H1 (cell line): Measurements from ENCODE around the gene HOXB6. TPM values are rescaled to one million over a fixed set of nuclear protein-coding genes. Genes with fewer than 3 reads are reported as not detected.

Experiments used
- CTCF ChIA-PET: fragments of 300-600 bp; sonication (Branson Sonifier 250); formaldehyde crosslinking; loops from one replicate; lab custom pipeline; 2021; ENCODE audit not compliant: partially characterized antibody; lab: Charles Lee
- POLR2A ChIA-PET: fragments of 300-600 bp; sonication (Branson Sonifier 250); formaldehyde crosslinking; loops from one replicate; lab custom pipeline; 2021; ENCODE audit warnings: inconsistent platforms; ENCODE audit not compliant: partially characterized antibody; lab: Charles Lee
- DNase-seq, 2 experiments: peaks; one replicate each; pipeline versions ENCODE4 v3.0.0 to v3.0.0-alpha.2; 2010 to 2022; ENCODE audit warnings: low spot score in 2 of 2, low read depth in 1 of 2, mixed read lengths in 1 of 2
- FAIRE-seq: peaks from 2 replicates; lab custom pipeline; 2011; peaks lifted over from hg19 to GRCh38; lab: Jason Lieb, UNC
- H2AFZ ChIP-seq: 2 replicates; pipeline ENCODE4 v1.8.1; 2012; ENCODE audit warnings: low read length, inconsistent platforms
- H2AK5ac ChIP-seq: 2 replicates; pipeline ENCODE4 v1.6.1; 2013; ENCODE audit warnings: low read depth, low read length
- H2BK120ac ChIP-seq: replicated peaks from 2 replicates; pipeline ENCODE3; 2013; ENCODE audit warnings: low read depth, low read length, inconsistent platforms
- H2BK12ac ChIP-seq: 2 replicates; pipeline ENCODE4 v1.6.1; 2013; ENCODE audit warnings: low read depth, low read length
- H2BK15ac ChIP-seq: 2 replicates; pipeline ENCODE4 v1.6.1; 2013; ENCODE audit warnings: low read length
- H2BK20ac ChIP-seq: 2 replicates; pipeline ENCODE4 v1.6.1; 2013; ENCODE audit warnings: low read length
- H2BK5ac ChIP-seq: 2 replicates; pipeline ENCODE4 v1.6.1; 2013; ENCODE audit warnings: low read depth, low read length
- H3K14ac ChIP-seq: 2 replicates; pipeline ENCODE4 v1.6.1; 2013; ENCODE audit warnings: inconsistent platforms; ENCODE audit not compliant: insufficient read length
- H3K18ac ChIP-seq: 2 replicates; pipeline ENCODE4 v1.6.1; 2013; ENCODE audit warnings: low read length; ENCODE audit errors: extremely low read depth
- H3K23ac ChIP-seq: 2 replicates; pipeline ENCODE4 v1.6.1; 2013; ENCODE audit warnings: inconsistent platforms; ENCODE audit not compliant: insufficient read length
- H3K23me2 ChIP-seq: 2 replicates; pipeline ENCODE4 v1.6.1; 2013; ENCODE audit warnings: low read depth, low read length
- H3K27ac ChIP-seq: 2 replicates; pipeline ENCODE4 v1.6.1; 2011; ENCODE audit warnings: low read depth, low read length, inconsistent platforms
- H3K27me3 ChIP-seq, 4 experiments: replicated peaks in 1 of 4; 1 replicate in 1 of 4; 2 replicates in 3 of 4; pipeline versions ENCODE4 v1.6.1 to v1.8.1; 2011 to 2013; ENCODE audit warnings: low read length in 3 of 4, mild to moderate bottlenecking in 3 of 4, inconsistent platforms in 2 of 4, mixed read lengths in 2 of 4, moderate library complexity in 1 of 4; ENCODE audit not compliant: control insufficient read depth in 3 of 4, insufficient read depth in 3 of 4; ENCODE audit errors: extremely low read depth in 1 of 4
- H3K36me3 ChIP-seq, 4 experiments: 2 replicates each; pipeline versions ENCODE4 v1.6.1 to v1.8.1; 2011 to 2013; ENCODE audit warnings: mild to moderate bottlenecking in 4 of 4, low read length in 3 of 4, moderate library complexity in 2 of 4, control low read depth in 1 of 4, inconsistent platforms in 1 of 4; ENCODE audit not compliant: insufficient read depth in 4 of 4, control insufficient read depth in 2 of 4
- H3K4ac ChIP-seq: replicated peaks from 2 replicates; pipeline ENCODE3; 2013; ENCODE audit warnings: low read length, low read depth, mixed read lengths, inconsistent platforms; ENCODE audit not compliant: insufficient read length
- H3K4me1 ChIP-seq, 4 experiments: replicated peaks in 1 of 4; 1 replicate in 1 of 4; 2 replicates in 3 of 4; pipeline versions ENCODE4 v1.6.1 to v1.8.1; 2011 to 2013; ENCODE audit warnings: low read length in 3 of 4, inconsistent platforms in 2 of 4, mixed read lengths in 1 of 4; ENCODE audit not compliant: insufficient read depth in 4 of 4, control insufficient read depth in 3 of 4
- H3K4me2 ChIP-seq, 2 experiments: 2 replicates each; pipeline versions ENCODE4 v1.6.1 to v1.8.1; 2011 to 2013; ENCODE audit warnings: low read depth in 2 of 2, low read length in 2 of 2, control low read depth in 1 of 2, inconsistent platforms in 1 of 2, mild to moderate bottlenecking in 1 of 2; ENCODE audit not compliant: insufficient read depth in 1 of 2
- H3K4me3 ChIP-seq, 4 experiments: fragments of 200-600, 300-600 bp in 1 of 4; sonication (generic), shearing (Covaris generic), sonication (Bioruptor Twin) in 1 of 4; 2 replicates each; pipeline versions ENCODE4 v1.5.1 to v1.8.1; 2011 to 2016; ENCODE audit warnings: low read length in 4 of 4, low read depth in 3 of 4, control low read depth in 2 of 4, inconsistent platforms in 2 of 4, mild to moderate bottlenecking in 2 of 4, mixed read lengths in 1 of 4, moderate library complexity in 1 of 4; ENCODE audit not compliant: insufficient read depth in 2 of 4; ENCODE audit errors: extremely low read depth in 1 of 4
- H3K56ac ChIP-seq: replicated peaks from 2 replicates; pipeline ENCODE3; 2013; ENCODE audit warnings: low read depth, mild to moderate bottlenecking, mixed read lengths, low read length, inconsistent platforms; ENCODE audit not compliant: insufficient read length
- H3K79me1 ChIP-seq: 2 replicates; pipeline ENCODE4 v1.6.1; 2013; ENCODE audit warnings: low read depth, low read length, control low read depth
- H3K79me2 ChIP-seq, 2 experiments: 2 replicates each; pipeline versions ENCODE4 v1.6.1 to v1.8.1; 2012 to 2013; ENCODE audit warnings: low read length in 2 of 2, mild to moderate bottlenecking in 2 of 2, inconsistent platforms in 1 of 2; ENCODE audit not compliant: insufficient read depth in 2 of 2, control insufficient read depth in 1 of 2
- H3K9ac ChIP-seq, 4 experiments: replicated peaks in 1 of 4; 1 replicate in 1 of 4; 2 replicates in 3 of 4; pipeline versions ENCODE4 v1.6.1 to v1.8.1; 2011 to 2013; ENCODE audit warnings: low read depth in 3 of 4, low read length in 3 of 4, control low read depth in 2 of 4, mild to moderate bottlenecking in 2 of 4, moderate library complexity in 2 of 4, inconsistent platforms in 1 of 4; ENCODE audit errors: extremely low read depth in 1 of 4
- H3K9me3 ChIP-seq, 2 experiments: 2 replicates each; pipeline versions ENCODE4 v1.6.1 to v1.8.1; 2012 to 2013; ENCODE audit warnings: mild to moderate bottlenecking in 2 of 2, moderate library complexity in 2 of 2, control low read depth in 1 of 2, inconsistent platforms in 1 of 2, low read depth in 1 of 2, low read length in 1 of 2, mixed read lengths in 1 of 2; ENCODE audit not compliant: insufficient read depth in 2 of 2
- H4K20me1 ChIP-seq, 2 experiments: replicated peaks in 1 of 2; 2 replicates each; pipeline versions ENCODE3 to v1.8.1; 2011 to 2013; ENCODE audit warnings: inconsistent platforms in 2 of 2, low read length in 2 of 2, mild to moderate bottlenecking in 1 of 2; ENCODE audit not compliant: insufficient read depth in 2 of 2, control insufficient read depth in 1 of 2
- H4K5ac ChIP-seq: 2 replicates; pipeline ENCODE4 v1.6.1; 2013; ENCODE audit warnings: low read length, low read depth, mixed read lengths, inconsistent platforms; ENCODE audit not compliant: insufficient read length
- H4K8ac ChIP-seq: 2 replicates; pipeline ENCODE4 v1.8.0; 2013; ENCODE audit warnings: mild to moderate bottlenecking, moderate library complexity, low read length, inconsistent platforms; ENCODE audit not compliant: insufficient read depth; ENCODE audit errors: extremely low read depth
- H4K91ac ChIP-seq: replicated peaks from 2 replicates; pipeline ENCODE3; 2013; ENCODE audit warnings: low read length, mixed read lengths, inconsistent platforms; ENCODE audit not compliant: insufficient read length
- BCL11A ChIP-seq, 2 experiments: IDR thresholded peaks; one replicate each; pipeline ENCODE4 v1.6.1; 2011; ENCODE audit warnings: low read depth in 2 of 2, low read length in 2 of 2, mild to moderate bottlenecking in 2 of 2
- CHD1 ChIP-seq: IDR thresholded peaks from 2 replicates; pipeline ENCODE4 v1.6.1; 2012; ENCODE audit warnings: low read depth, low read length, improper control_type of control experiment
- FOSL1 ChIP-seq: IDR thresholded peaks from 2 replicates; pipeline ENCODE4 v1.6.1; 2011; ENCODE audit warnings: mild to moderate bottlenecking, low read depth, low read length, moderate library complexity; ENCODE audit not compliant: insufficient read depth
- HDAC2 ChIP-seq, 2 experiments: fragments of 300-600 bp in 1 of 2; sonication (generic) in 1 of 2; IDR thresholded peaks; 2 replicates each; pipeline ENCODE4 v1.6.1; 2011 to 2012; ENCODE audit warnings: low read depth in 2 of 2, low read length in 2 of 2, mild to moderate bottlenecking in 2 of 2, moderate library complexity in 2 of 2, borderline replicate concordance in 1 of 2, inconsistent platforms in 1 of 2
- PHF8 ChIP-seq: fragments of 200-600 bp; sonication (generic); conservative IDR thresholded peaks from 2 replicates; pipeline ENCODE4 v1.7.1; 2012; ENCODE audit warnings: low read depth, mild to moderate bottlenecking, inconsistent platforms, low read length, moderate library complexity
- SRF ChIP-seq: IDR thresholded peaks from 2 replicates; pipeline ENCODE4 v1.6.1; 2011; ENCODE audit warnings: mild to moderate bottlenecking, low read depth, low read length, moderate library complexity
- TAF1 ChIP-seq: IDR thresholded peaks from 2 replicates; pipeline ENCODE4 v1.6.1; 2011; ENCODE audit warnings: mild to moderate bottlenecking, low read depth, low read length
- TEAD4 ChIP-seq: IDR thresholded peaks from 2 replicates; pipeline ENCODE4 v1.6.1; 2012; ENCODE audit warnings: low read depth, low read length, inconsistent platforms, mixed read lengths
- WGBS, 2 experiments: shearing (Covaris generic) in 1 of 2; methylation state at CpG; one replicate each; pipeline versions ENCODE4 v1.1.6 to v1.1.7; 2013 to 2015; ENCODE audit warnings: low lambda C conversion rate in 2 of 2, mixed read lengths in 2 of 2, inconsistent platforms in 1 of 2, low coverage in 1 of 2, missing lambda C conversion rate in 1 of 2; ENCODE audit not compliant: insufficient replicate concordance in 2 of 2, insufficient coverage in 1 of 2, insufficient read length in 1 of 2; ENCODE audit errors: extremely low coverage in 1 of 2, missing lambda C conversion rate in 1 of 2; 5-methylcytosine and 5-hydroxymethylcytosine counted together
- polyA plus RNA-seq, 7 experiments: library from polyadenylated mRNA; depleted of rRNA in 3 of 7; stranded (reverse) in 5 of 7; unstranded in 2 of 7; fragments of >200 nt in 5 of 7; fragments of 200-250 nt in 2 of 7; gene quantifications; 1 replicate in 5 of 7; 2 replicates in 1 of 7; 4 replicates in 1 of 7; pipeline versions ENCODE4 v1.2.1 to v1.2.3, GENCODE V29; 2011 to 2013; ENCODE audit warnings: missing spikeins in 2 of 7, mixed read lengths in 2 of 7
- total RNA-seq: library from RNA; stranded (reverse); fragmentation: NEBNext Ultra II Directional; extraction: Animal tissue kit (Norgen Biotek cat#: 25700); gene quantifications from 2 replicates; pipeline ENCODE4 v1.2.1, GENCODE V29; 2021

The HOXB6 gene
- total and polyA plus RNA-seq, 2 of the 8 experiments (the other 6 are each of a cell fraction or from before 2014, with no cell fraction given) = not detected

DNA sequence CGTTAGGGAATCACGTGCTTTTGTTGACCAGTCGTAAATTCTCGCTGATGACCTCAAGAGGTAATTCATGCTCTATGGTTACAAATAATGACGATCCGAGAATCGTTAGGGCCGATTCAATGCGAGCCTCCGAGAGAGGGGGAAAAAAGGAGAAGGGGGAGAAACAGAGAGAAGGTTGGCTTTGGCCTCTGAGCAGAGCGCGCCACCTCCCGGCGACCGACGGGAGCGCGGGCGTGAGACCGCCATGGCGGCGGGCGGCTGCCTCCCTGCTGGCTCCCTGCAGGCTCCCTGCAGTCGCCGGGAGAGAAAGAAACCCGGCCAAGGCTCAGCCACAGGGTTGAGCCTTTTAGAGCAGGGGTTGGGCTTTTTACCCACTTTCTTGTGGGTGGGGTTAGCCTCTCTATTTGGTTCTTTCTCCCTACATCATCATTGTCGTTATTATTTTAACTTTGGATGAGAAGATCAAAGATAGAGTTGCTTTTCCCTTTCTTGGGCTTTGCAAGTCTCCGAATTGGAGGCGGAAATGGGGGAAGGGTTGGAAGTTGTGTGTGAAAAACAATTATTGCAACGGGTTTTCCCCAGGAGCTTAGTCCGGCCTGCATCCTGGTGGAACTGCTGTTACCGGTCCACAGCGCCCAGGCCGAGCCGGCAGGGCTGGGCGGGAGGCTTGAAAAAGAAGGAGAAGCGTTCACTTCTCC, 10.8 kb downstream of the HOXB6 start:
- H2BK120ac ChIP-seq = no peak overlapping the region
- no peak overlapping the region for H2BK5ac ChIP-seq
- H4K91ac ChIP-seq = no peak overlapping the region
- H3K4ac ChIP-seq = no peak overlapping the region
- H3K56ac ChIP-seq = no peak overlapping the region
- H3K23ac ChIP-seq = no peak overlapping the region
- no peak overlapping the region for H3K14ac ChIP-seq
- H3K79me1 ChIP-seq = no peaks in the 10 kb centered on the region
- DNase-seq = peak; percentile 51 to 95
- H2AFZ ChIP-seq = no peak overlapping the region
- peak overlapping the region in 1 of 2 experiments; percentile 45; a peak in 3 of 4 replicates for H3K4me2 ChIP-seq
- no peak overlapping the region; the same call in 1 of the 2 replicates for H3K18ac ChIP-seq
- H3K27me3 ChIP-seq = peaks cover 96 to 100% (median 99%) of the 10 kb centered on the region in 4 experiments
- no peak overlapping the region for H2BK12ac ChIP-seq
- ChIA-PET CTCF (interaction anchor here (0.7 to 7.0 kb wide), 39 partner anchors 15 to 435 kb away, joined by 3 to 53 read pairs (median 5); partner anchors contain the start of gene HOXB9), POLR2A (no interaction called here)
- H3K79me2 ChIP-seq = no peaks in the 10 kb centered on the region
- H4K8ac ChIP-seq = no peak overlapping the region
- H4K20me1 ChIP-seq = peaks cover 37 to 45% of the 10 kb centered on the region in 2 experiments
- H3K4me3 ChIP-seq = no peak overlapping the region
- no peak overlapping the region for H3K9ac ChIP-seq
- no peak overlapping the region for H2BK20ac ChIP-seq
- H3K23me2 ChIP-seq = no peaks in the 10 kb centered on the region; the same call in 1 of the 2 replicates
- H4K5ac ChIP-seq = no peak overlapping the region
- WGBS, 2 experiments = 4% methylated on average over 33 of the region's 37 CpGs; no CpG with 5 or more reads in 1 of the 2 experiments
- H2BK15ac ChIP-seq = no peak overlapping the region
- peaks cover 0 to 12% (median 4%) of the 10 kb centered on the region in 4 experiments; a peak in 5 of 7 replicates for H3K4me1 ChIP-seq
- H3K9me3 ChIP-seq = no peaks in the 10 kb centered on the region; a peak in 1 of 4 replicates
- no peak overlapping the region for H3K27ac ChIP-seq
- H2AK5ac ChIP-seq = no peak overlapping the region
- no peaks in the 10 kb centered on the region; a peak in 1 of 8 replicates for H3K36me3 ChIP-seq
- FAIRE-seq = no peak
- TF ChIP-seq PHF8 = no peak
- TF ChIP-seq BCL11A (IDR thresholded peaks at IDR 0.05; ENCODE audit: low read depth in 2 of 2, low read length in 2 of 2) = no peak
- TF ChIP-seq TEAD4 = no peak
- TF ChIP-seq SRF = no peak
- no peak for TF ChIP-seq TAF1
- TF ChIP-seq FOSL1 = no peak
- TF ChIP-seq HDAC2 (IDR thresholded peaks at IDR 0.05; ENCODE audit: borderline replicate concordance in 1 of 2, low read depth in 2 of 2, low read length in 2 of 2) = no peak
- no peak for TF ChIP-seq CHD1
